HG02763 (cell line): ENCODE measurements around the gene EPG5.

ENCODE experiments used
- ATAC-seq: cut with Tn5 transposase; IDR thresholded peaks from one replicate; pipeline ENCODE4 v1.9.1; 2021; ENCODE audit warnings: mild to moderate bottlenecking, moderate library complexity; ENCODE audit not compliant: unreplicated experiment

EPG5 gene

GRCh38 chr18:45920367-45920766, 46.8 kb downstream of the EPG5 start:
- ATAC-seq = no peak

- no peak for ATAC-seq
Observed at GRCh38 chr18:45916302-45916701, 50.8 kb downstream of the EPG5 start.

GRCh38 chr18:45913276-45913675, 53.9 kb downstream of the EPG5 start:
- ATAC-seq = no peak

- no peak for ATAC-seq
Observed at GRCh38 chr18:45910405-45911023, 56.6 kb downstream of the EPG5 start.

GRCh38 chr18:45901654-45902210, 65.4 kb downstream of the EPG5 start:
- no peak for ATAC-seq

GRCh38 chr18:45900623-45901022, 66.5 kb downstream of the EPG5 start:
- ATAC-seq = no peak

GRCh38 chr18:45896991-45897390, 70.1 kb downstream of the EPG5 start:
- no peak for ATAC-seq

GRCh38 chr18:45896452-45896851, 70.7 kb downstream of the EPG5 start:
- no peak for ATAC-seq

GRCh38 chr18:45895339-45895738, 71.8 kb downstream of the EPG5 start:
- ATAC-seq = no peak

GRCh38 chr18:45894818-45895217, 72.3 kb downstream of the EPG5 start:
- no peak for ATAC-seq

GRCh38 chr18:45891806-45892205, 75.3 kb downstream of the EPG5 start:
- ATAC-seq = no peak

GRCh38 chr18:45890606-45891005, 76.5 kb downstream of the EPG5 start:
- ATAC-seq = no peak

- no peak for ATAC-seq
Observed at GRCh38 chr18:45889419-45890064, 77.6 kb downstream of the EPG5 start.

GRCh38 chr18:45887585-45887984, 79.5 kb downstream of the EPG5 start:
- ATAC-seq = no peak

- no peak for ATAC-seq
Observed at GRCh38 chr18:45880876-45881558, 86.1 kb downstream of the EPG5 start.

- ATAC-seq = peak; percentile 75
Observed at GRCh38 chr18:45879681-45880655, 87.2 kb downstream of the EPG5 start.

GRCh38 chr18:45877403-45877802, 89.7 kb downstream of the EPG5 start:
- ATAC-seq = no peak

- no peak for ATAC-seq
Observed at GRCh38 chr18:45876161-45876560, 91.0 kb downstream of the EPG5 start.

- ATAC-seq = peak; percentile 91
Observed at GRCh38 chr18:45874491-45875184, 92.5 kb downstream of the EPG5 start.

GRCh38 chr18:45871431-45872084, 95.6 kb downstream of the EPG5 start:
- ATAC-seq = no peak
